HepG2 (cell line): ENCODE data around the gene SNX21. TPM values are rescaled to one million over a fixed set of nuclear protein-coding genes. Genes with fewer than 3 reads are reported as not detected.

Experiments
- FOXK2 ChIP-seq: fragments of 450-650 bp; IDR thresholded peaks from 2 replicates; pipeline ENCODE4 v1.6.1; 2016
- FOXM1 ChIP-seq: sonication (generic); formaldehyde crosslinking; IDR thresholded peaks from 2 replicates; pipeline ENCODE4 v1.5.0; 2020; ENCODE audit warnings: missing genetic modification reagents
- RAD21 ChIP-seq: fragments of 450-650 bp; formaldehyde crosslinking; IDR thresholded peaks from 2 replicates; pipeline ENCODE4 v1.5.0; 2020; ENCODE audit warnings: mild to moderate bottlenecking
- SPEN ChIP-seq: sonication (generic); formaldehyde crosslinking; IDR thresholded peaks from 2 replicates; pipeline ENCODE4 v1.5.1; 2020; ENCODE audit warnings: low read depth, mild to moderate bottlenecking, missing genetic modification reagents
- TAF1 ChIP-seq: sonication (generic); formaldehyde crosslinking; IDR thresholded peaks from 2 replicates; pipeline ENCODE4 v1.4.0; 2020; ENCODE audit warnings: missing genetic modification reagents
- YEATS2 ChIP-seq: sonication (generic); formaldehyde crosslinking; IDR thresholded peaks from 2 replicates; pipeline ENCODE4 v1.4.0; 2020; ENCODE audit warnings: missing genetic modification reagents, borderline replicate concordance
- ZBTB3 ChIP-seq: sonication (generic); formaldehyde crosslinking; IDR thresholded peaks from 2 replicates; pipeline ENCODE4 v1.4.0; 2020; ENCODE audit warnings: low read depth, mild to moderate bottlenecking, moderate library complexity, missing genetic modification reagents, borderline replicate concordance
- ZMAT3 ChIP-seq: sonication (generic); formaldehyde crosslinking; conservative IDR thresholded peaks from 2 replicates; pipeline ENCODE4 v1.7.0; 2021; ENCODE audit warnings: missing genetic modification reagents
- ZMYM4 ChIP-seq: sonication (generic); formaldehyde crosslinking; IDR thresholded peaks from 2 replicates; pipeline ENCODE4 v1.8.1; 2023; ENCODE audit warnings: mild to moderate bottlenecking, missing genetic modification reagents
- ZNF670 ChIP-seq: sonication (generic); formaldehyde crosslinking; IDR thresholded peaks from 2 replicates; pipeline ENCODE4 v1.8.0; 2022; ENCODE audit warnings: mild to moderate bottlenecking, missing genetic modification reagents, borderline replicate concordance
- ZNF883 ChIP-seq: sonication (generic); formaldehyde crosslinking; IDR thresholded peaks from 2 replicates; pipeline ENCODE4 v1.5.1; 2020; ENCODE audit warnings: mild to moderate bottlenecking, missing genetic modification reagents; ENCODE audit errors: not compliant biosample characterization
- polyA plus RNA-seq, 8 experiments: library from polyadenylated mRNA; depleted of rRNA in 3 of 8; stranded (reverse) in 7 of 8; unstranded in 1 of 8; fragments of >200 nt; fragmentation: Illumina TruSeq in 4 of 8; extraction: Trizol in 4 of 8; gene quantifications; 2 replicates each; pipeline versions ENCODE4 v1.2.1 to v1.2.3, GENCODE V29; 2011 to 2016; ENCODE audit warnings: low read depth in 4 of 8, missing spikeins in 1 of 8, mixed read lengths in 1 of 8; ENCODE audit not compliant: insufficient read depth in 1 of 8
- total RNA-seq, 5 experiments: library from RNA; depleted of rRNA; stranded (reverse); fragments of >200 nt; fragmentation: Illumina TruSeq; extraction: Trizol; gene quantifications; 2 replicates each; pipeline ENCODE4 v1.2.3, GENCODE V29; 2016; ENCODE audit warnings: low read depth in 1 of 5
- TF ChIP-seq, protein P1 (sequence below): sonication (generic); formaldehyde crosslinking; IDR thresholded peaks from 2 replicates; pipeline ENCODE4 v1.5.1; 2020; ENCODE audit warnings: missing genetic modification reagents, mild to moderate bottlenecking, borderline replicate concordance
- TF ChIP-seq, protein P2 (sequence below): fragments of 450-650 bp; IDR thresholded peaks from 2 replicates; pipeline ENCODE4 v1.6.1; 2017
- TF ChIP-seq, protein P3 (sequence below): sonication (generic); formaldehyde crosslinking; IDR thresholded peaks from 2 replicates; pipeline ENCODE4 v1.5.0; 2020; ENCODE audit warnings: mild to moderate bottlenecking, missing genetic modification reagents
- TF ChIP-seq, protein P4 (sequence below): sonication (generic); formaldehyde crosslinking; IDR thresholded peaks from 2 replicates; pipeline ENCODE4 v1.4.0; 2020; ENCODE audit warnings: mild to moderate bottlenecking, missing genetic modification reagents, borderline replicate concordance
- TF ChIP-seq, protein P5 (sequence below): IDR thresholded peaks from 2 replicates; pipeline ENCODE4 v1.6.1; 2016; ENCODE audit warnings: low read depth, control low read depth
- TF ChIP-seq, protein P6 (sequence below): sonication (generic); formaldehyde crosslinking; IDR thresholded peaks from 2 replicates; pipeline ENCODE4 v1.5.0; 2020; ENCODE audit warnings: missing genetic modification reagents
- TF ChIP-seq, protein P7 (sequence below): sonication (generic); formaldehyde crosslinking; IDR thresholded peaks from 2 replicates; pipeline ENCODE4 v1.4.0; 2020; ENCODE audit warnings: missing genetic modification reagents; ENCODE audit errors: not compliant biosample characterization

Gene SNX21
- total and polyA plus RNA-seq, 2 of the 13 experiments (the other 11 are each of a cell fraction or from before 2014, with no cell fraction given) = 7.7 to 12.8 TPM

DNA sequence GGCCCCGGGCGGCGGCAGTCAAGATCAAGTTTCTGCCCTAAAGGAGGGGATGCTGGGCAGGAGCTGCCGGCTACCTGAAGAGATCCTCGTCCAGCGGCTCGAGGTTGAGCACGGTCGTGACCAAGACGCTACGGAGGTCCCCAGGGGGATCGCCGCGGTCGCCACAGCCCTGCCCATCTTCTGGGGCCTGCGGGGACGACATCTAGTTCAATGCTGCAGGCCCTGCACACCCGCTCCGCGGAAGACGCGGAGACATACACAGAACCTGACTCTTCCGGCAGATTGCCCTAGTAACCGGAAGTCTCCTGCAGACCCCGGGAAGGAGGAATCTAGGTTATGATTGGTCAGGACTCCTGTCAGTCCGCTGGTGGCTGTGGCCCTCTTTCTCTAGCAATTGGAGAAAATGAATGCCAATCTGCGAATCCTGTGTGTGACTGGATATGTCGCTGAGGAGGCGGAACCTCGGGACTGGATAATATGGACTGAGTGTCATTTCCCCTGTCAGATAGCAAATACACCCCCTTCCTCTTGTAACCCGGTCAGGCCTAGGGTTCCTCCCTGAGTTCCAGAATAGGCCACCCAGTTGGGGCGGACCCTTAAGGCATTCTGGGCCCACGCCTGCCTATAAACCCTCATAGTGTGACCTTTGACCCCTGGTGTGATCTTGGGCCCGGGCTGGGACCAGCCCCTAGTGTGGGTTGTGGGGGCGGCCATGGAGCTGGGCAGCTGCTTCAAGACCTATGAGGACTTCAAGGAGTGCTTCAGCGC is 23.7 kb downstream of the SNX21 start, which contains the start of the genes ACOT8 and ZSWIM3 (continued):
- TF ChIP-seq, protein P1, sequence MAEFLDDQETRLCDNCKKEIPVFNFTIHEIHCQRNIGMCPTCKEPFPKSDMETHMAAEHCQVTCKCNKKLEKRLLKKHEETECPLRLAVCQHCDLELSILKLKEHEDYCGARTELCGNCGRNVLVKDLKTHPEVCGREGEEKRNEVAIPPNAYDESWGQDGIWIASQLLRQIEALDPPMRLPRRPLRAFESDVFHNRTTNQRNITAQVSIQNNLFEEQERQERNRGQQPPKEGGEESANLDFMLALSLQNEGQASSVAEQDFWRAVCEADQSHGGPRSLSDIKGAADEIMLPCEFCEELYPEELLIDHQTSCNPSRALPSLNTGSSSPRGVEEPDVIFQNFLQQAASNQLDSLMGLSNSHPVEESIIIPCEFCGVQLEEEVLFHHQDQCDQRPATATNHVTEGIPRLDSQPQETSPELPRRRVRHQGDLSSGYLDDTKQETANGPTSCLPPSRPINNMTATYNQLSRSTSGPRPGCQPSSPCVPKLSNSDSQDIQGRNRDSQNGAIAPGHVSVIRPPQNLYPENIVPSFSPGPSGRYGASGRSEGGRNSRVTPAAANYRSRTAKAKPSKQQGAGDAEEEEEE (CRISPR knock-in tag) = no peak; the same call in 1 of the 2 replicates
- TF ChIP-seq, protein P2, sequence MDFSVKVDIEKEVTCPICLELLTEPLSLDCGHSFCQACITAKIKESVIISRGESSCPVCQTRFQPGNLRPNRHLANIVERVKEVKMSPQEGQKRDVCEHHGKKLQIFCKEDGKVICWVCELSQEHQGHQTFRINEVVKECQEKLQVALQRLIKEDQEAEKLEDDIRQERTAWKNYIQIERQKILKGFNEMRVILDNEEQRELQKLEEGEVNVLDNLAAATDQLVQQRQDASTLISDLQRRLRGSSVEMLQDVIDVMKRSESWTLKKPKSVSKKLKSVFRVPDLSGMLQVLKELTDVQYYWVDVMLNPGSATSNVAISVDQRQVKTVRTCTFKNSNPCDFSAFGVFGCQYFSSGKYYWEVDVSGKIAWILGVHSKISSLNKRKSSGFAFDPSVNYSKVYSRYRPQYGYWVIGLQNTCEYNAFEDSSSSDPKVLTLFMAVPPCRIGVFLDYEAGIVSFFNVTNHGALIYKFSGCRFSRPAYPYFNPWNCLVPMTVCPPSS = no peak
- TF ChIP-seq, protein P3, sequence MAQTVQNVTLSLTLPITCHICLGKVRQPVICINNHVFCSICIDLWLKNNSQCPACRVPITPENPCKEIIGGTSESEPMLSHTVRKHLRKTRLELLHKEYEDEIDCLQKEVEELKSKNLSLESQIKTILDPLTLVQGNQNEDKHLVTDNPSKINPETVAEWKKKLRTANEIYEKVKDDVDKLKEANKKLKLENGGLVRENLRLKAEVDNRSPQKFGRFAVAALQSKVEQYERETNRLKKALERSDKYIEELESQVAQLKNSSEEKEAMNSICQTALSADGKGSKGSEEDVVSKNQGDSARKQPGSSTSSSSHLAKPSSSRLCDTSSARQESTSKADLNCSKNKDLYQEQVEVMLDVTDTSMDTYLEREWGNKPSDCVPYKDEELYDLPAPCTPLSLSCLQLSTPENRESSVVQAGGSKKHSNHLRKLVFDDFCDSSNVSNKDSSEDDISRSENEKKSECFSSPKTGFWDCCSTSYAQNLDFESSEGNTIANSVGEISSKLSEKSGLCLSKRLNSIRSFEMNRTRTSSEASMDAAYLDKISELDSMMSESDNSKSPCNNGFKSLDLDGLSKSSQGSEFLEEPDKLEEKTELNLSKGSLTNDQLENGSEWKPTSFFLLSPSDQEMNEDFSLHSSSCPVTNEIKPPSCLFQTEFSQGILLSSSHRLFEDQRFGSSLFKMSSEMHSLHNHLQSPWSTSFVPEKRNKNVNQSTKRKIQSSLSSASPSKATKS = no peak
- TF ChIP-seq ZNF883 (CRISPR knock-in tag) (peak; percentile 72), RAD21 (CRISPR knock-in tag) (peak; percentile 62), FOXK2 (peak; percentile 77), ZBTB3 (no peak), SPEN (CRISPR knock-in tag) (peak; percentile 92), YEATS2 (peak; percentile 98), ZMAT3 (CRISPR knock-in tag) (peak; percentile 99), ZMYM4 (CRISPR knock-in tag) (peak; percentile 87), TAF1 (CRISPR knock-in tag) (peak; percentile 99), FOXM1 (CRISPR knock-in tag) (0 out of 2 replicates have a peak, but pooled peaks have one; percentile 58), ZNF670 (CRISPR knock-in tag) (no peak)
- TF ChIP-seq, protein P4, sequence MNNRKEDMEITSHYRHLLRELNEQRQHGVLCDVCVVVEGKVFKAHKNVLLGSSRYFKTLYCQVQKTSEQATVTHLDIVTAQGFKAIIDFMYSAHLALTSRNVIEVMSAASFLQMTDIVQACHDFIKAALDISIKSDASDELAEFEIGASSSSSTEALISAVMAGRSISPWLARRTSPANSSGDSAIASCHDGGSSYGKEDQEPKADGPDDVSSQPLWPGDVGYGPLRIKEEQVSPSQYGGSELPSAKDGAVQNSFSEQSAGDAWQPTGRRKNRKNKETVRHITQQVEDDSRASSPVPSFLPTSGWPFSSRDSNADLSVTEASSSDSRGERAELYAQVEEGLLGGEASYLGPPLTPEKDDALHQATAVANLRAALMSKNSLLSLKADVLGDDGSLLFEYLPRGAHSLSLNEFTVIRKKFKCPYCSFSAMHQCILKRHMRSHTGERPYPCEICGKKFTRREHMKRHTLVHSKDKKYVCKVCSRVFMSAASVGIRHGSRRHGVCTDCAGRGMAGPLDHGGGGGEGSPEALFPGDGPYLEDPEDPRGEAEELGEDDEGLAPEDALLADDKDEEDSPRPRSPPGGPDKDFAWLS = no peak
- TF ChIP-seq, protein P5, sequence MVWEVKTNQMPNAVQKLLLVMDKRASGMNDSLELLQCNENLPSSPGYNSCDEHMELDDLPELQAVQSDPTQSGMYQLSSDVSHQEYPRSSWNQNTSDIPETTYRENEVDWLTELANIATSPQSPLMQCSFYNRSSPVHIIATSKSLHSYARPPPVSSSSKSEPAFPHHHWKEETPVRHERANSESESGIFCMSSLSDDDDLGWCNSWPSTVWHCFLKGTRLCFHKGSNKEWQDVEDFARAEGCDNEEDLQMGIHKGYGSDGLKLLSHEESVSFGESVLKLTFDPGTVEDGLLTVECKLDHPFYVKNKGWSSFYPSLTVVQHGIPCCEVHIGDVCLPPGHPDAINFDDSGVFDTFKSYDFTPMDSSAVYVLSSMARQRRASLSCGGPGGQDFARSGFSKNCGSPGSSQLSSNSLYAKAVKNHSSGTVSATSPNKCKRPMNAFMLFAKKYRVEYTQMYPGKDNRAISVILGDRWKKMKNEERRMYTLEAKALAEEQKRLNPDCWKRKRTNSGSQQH = peak; percentile 70; the same call in 1 of the 2 replicates
- TF ChIP-seq, protein P6, sequence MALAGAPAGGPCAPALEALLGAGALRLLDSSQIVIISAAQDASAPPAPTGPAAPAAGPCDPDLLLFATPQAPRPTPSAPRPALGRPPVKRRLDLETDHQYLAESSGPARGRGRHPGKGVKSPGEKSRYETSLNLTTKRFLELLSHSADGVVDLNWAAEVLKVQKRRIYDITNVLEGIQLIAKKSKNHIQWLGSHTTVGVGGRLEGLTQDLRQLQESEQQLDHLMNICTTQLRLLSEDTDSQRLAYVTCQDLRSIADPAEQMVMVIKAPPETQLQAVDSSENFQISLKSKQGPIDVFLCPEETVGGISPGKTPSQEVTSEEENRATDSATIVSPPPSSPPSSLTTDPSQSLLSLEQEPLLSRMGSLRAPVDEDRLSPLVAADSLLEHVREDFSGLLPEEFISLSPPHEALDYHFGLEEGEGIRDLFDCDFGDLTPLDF = 0 out of 2 replicates have a peak, but pooled peaks have one; percentile 8
- TF ChIP-seq, protein P7, sequence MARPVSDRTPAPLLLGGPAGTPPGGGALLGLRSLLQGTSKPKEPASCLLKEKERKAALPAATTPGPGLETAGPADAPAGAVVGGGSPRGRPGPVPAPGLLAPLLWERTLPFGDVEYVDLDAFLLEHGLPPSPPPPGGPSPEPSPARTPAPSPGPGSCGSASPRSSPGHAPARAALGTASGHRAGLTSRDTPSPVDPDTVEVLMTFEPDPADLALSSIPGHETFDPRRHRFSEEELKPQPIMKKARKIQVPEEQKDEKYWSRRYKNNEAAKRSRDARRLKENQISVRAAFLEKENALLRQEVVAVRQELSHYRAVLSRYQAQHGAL = no peak
